Large intestine (tissue), 3 donors: ENCODE data around the gene ZNF710. TPM values are rescaled to one million over a fixed set of nuclear protein-coding genes. Genes with fewer than 3 reads are reported as not detected.

Experiments used
- DNase-seq, 2 donors: peaks; one replicate each; pipeline versions ENCODE4 v3.0.0 to v3.0.0-alpha.2; 2013
- H3K27ac ChIP-seq: one replicate; pipeline ENCODE4 v1.5.1; 2013; ENCODE audit warnings: low read length
- H3K27me3 ChIP-seq: 2 replicates; pipeline ENCODE4 v1.6.1; 2013; ENCODE audit warnings: low read length; ENCODE audit not compliant: control insufficient read depth, insufficient read depth
- H3K36me3 ChIP-seq: 2 replicates; pipeline ENCODE4 v1.6.1; 2013; ENCODE audit warnings: low read length; ENCODE audit not compliant: control insufficient read depth, insufficient read depth
- H3K4me1 ChIP-seq: one replicate; pipeline ENCODE4 v1.6.1; 2013; ENCODE audit warnings: low read length; ENCODE audit not compliant: control insufficient read depth, insufficient read depth
- H3K4me3 ChIP-seq: one replicate; pipeline ENCODE4 v1.5.1; 2013; ENCODE audit warnings: low read length
- H3K9me3 ChIP-seq: one replicate; pipeline ENCODE4 v1.6.1; 2013; ENCODE audit warnings: mild to moderate bottlenecking, low read depth, low read length, moderate library complexity; ENCODE audit not compliant: control insufficient read depth
- WGBS: methylation state at CpG from one replicate; pipeline ENCODE4 v1.1.5; 2013; ENCODE audit warnings: low lambda C conversion rate; ENCODE audit not compliant: insufficient coverage; 5-methylcytosine and 5-hydroxymethylcytosine counted together
- polyA plus RNA-seq: library from polyadenylated mRNA; unstranded; fragments of 120-200 nt; gene quantifications from one replicate; pipeline ENCODE4 v1.2.1, GENCODE V29; 2013

ZNF710 gene
- polyA plus RNA-seq, 1 donor, result 22.6 TPM

DNA sequence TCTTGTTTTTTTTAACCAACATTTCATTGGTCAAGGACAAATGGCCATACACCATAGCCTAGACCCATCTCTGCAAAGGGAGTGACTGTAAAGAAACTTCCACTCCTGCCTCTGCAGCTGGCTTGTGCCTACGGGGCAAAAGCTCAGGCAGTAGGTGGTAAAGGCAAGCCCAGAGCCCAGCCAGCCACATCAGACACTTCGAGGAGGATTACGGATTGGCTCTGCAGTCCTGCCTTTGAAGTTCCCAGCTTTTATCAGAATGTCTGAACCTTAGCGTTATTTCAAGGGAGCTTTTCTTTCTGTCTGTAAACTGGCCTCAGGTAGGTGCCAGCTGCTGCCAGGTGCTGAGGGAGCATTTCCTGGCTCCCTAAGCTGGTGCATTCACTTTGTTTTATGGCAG, 15.6 kb downstream of the ZNF710 start:
- Histone ChIP-seq H3K36me3 (peaks cover 2% of the 10 kb centered on the region), H3K4me3 (no peak overlapping the region), H3K27ac (no peak overlapping the region), H3K27me3 (no peaks in the 10 kb centered on the region), H3K4me1 (peaks cover 35% of the 10 kb centered on the region), H3K9me3 (peaks cover 4% of the 10 kb centered on the region)
- DNase-seq, result peak in 1 of 2 donors; percentile 50
- WGBS, result no CpG with 5 or more reads among the region's 4 CpGs

GRCh38 chr15:90018216-90018831, 17.2 kb downstream of the ZNF710 start:
- H3K27ac ChIP-seq, result peak overlapping the region; percentile 45
- no peak overlapping the region for H3K4me3 ChIP-seq
- no peaks in the 10 kb centered on the region for H3K9me3 ChIP-seq
- H3K27me3 ChIP-seq, result no peaks in the 10 kb centered on the region
- H3K36me3 ChIP-seq, result peaks cover 4% of the 10 kb centered on the region
- DNase-seq, result no peak
- H3K4me1 ChIP-seq, result peaks cover 35% of the 10 kb centered on the region
- no CpG with 5 or more reads among the region's 17 CpGs for WGBS

DNA sequence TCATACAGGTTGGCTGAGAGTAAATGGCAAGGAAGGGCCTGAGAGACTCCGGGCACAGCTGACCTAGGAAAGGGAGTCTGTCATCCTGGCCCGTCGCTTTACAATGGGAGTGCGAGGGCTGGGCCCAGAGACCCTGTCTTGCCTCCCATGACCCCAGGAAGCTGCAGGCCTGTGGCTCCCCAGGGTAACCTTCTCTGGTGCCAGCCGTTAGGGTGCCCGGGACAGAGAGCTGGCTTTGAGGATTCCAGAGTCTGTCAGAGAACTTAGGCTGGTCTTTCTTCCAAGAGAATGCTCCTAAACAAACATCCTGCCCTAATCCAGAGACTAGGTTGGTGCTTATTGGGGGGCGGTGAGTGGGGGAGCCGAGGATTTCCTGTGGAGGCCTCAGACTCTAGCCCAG, 18.5 kb downstream of the ZNF710 start:
- DNase-seq, result no peak
- WGBS, result no CpG with 5 or more reads among the region's 8 CpGs
- H3K4me1 ChIP-seq, result peaks cover 27% of the 10 kb centered on the region

GRCh38 chr15:90020021-90020735, 19.1 kb downstream of the ZNF710 start:
- Histone ChIP-seq H3K9me3 (no peaks in the 10 kb centered on the region), H3K36me3 (peaks cover 4% of the 10 kb centered on the region), H3K4me3 (no peak overlapping the region), H3K27me3 (no peaks in the 10 kb centered on the region), H3K4me1 (peaks cover 30% of the 10 kb centered on the region), H3K27ac (no peak overlapping the region)
- DNase-seq, result no peak
- WGBS, result 93% methylated on average over 4 of the region's 18 CpGs

More for the DNA sequence above, 18.5 kb downstream of the ZNF710 start:
- H3K27ac ChIP-seq, result peak overlapping the region; percentile 10
- H3K27me3 ChIP-seq, result no peaks in the 10 kb centered on the region
- no peak overlapping the region for H3K4me3 ChIP-seq
- H3K36me3 ChIP-seq, result peaks cover 4% of the 10 kb centered on the region
- H3K9me3 ChIP-seq, result no peaks in the 10 kb centered on the region

DNA sequence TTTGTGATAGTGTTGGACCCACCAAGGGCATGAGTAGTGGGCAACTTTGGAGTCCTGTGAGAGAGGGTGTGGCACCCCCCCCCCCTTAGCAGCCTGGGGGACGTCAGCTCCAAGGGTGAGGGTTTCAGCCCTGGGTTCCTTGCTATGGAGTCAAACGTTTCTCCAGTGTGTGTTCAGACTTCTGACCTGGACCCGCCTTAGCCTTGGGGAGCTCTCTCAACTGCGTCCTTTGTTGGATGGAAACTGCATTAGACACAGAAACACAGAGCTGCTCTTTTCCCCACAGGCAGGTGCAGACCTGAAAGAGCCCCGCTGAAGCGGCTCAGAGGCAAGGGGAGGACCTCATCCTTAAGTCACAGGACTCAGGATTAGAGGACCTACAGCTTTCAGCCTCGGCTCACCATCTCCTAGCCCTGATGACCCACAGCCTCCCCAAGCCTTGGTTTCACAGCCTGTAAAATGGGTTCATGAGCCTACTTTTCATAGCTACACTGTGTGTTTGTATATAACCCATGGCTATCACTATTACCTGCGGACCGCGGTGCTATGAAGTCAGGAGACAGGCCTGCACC, 19.9 kb downstream of the ZNF710 start:
- Histone ChIP-seq H3K4me3 (no peak overlapping the region), H3K9me3 (no peaks in the 10 kb centered on the region), H3K4me1 (peaks cover 31% of the 10 kb centered on the region), H3K36me3 (peaks cover 4% of the 10 kb centered on the region), H3K27me3 (no peaks in the 10 kb centered on the region), H3K27ac (no peak overlapping the region)
- peak in 1 of 2 donors; percentile 66 for DNase-seq
- WGBS, result 100% methylated on average over 1 of the region's 10 CpGs

DNA sequence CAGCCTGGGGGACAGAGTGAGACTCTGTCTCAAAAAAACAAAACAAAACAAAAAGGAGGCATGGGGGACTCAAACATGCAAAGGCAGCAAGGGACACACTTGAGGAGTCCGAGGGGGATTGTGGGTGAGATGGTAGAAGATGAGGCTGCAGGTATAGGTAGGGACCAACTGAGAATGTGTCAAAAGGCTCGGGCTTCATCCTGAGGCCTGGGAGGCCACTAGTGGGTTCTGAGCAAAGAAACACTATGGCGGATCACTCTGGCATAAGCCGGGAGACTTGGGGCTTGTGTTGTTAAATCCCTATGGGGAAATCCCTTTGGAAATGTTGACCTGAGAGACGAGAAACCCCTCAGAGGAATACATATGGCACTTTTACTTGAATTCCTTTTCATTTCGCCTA, 21.2 kb downstream of the ZNF710 start:
- H3K9me3 ChIP-seq, result no peaks in the 10 kb centered on the region
- peaks cover 4% of the 10 kb centered on the region for H3K36me3 ChIP-seq
- H3K4me1 ChIP-seq, result peaks cover 31% of the 10 kb centered on the region
- 78% methylated on average over 1 of the region's 6 CpGs for WGBS
- no peak overlapping the region for H3K27ac ChIP-seq
- no peak overlapping the region for H3K4me3 ChIP-seq
- no peaks in the 10 kb centered on the region for H3K27me3 ChIP-seq
- DNase-seq, result no peak

GRCh38 chr15:90022905-90023700, 22.0 kb downstream of the ZNF710 start:
- Histone ChIP-seq H3K36me3 (peaks cover 4% of the 10 kb centered on the region), H3K9me3 (no peaks in the 10 kb centered on the region), H3K27ac (no peak overlapping the region), H3K4me3 (no peak overlapping the region), H3K4me1 (peaks cover 28% of the 10 kb centered on the region), H3K27me3 (no peaks in the 10 kb centered on the region)
- DNase-seq, result no peak
- 71% methylated on average over 1 of the region's 6 CpGs for WGBS

DNA sequence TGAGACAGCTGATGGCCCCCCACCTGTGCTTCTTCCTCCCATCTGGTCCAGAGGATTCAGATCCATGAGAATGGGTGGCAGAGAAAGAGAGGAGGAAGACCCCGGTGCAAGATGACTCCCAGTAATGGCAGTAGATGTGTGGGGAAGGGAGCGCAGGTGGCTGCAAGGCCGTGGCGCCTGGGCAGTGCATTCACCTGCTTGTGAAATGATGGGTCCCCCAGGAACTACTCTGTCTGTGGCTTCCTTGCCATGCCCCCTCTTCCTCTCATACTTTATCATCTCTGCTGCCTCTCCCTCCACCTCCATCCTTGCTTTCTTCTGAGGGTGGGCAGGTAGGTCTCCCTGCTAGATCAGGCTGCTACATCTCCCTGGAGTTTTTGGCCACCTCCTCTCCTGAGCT, 23.3 kb downstream of the ZNF710 start:
- H3K27ac ChIP-seq, result no peak overlapping the region
- no peaks in the 10 kb centered on the region for H3K27me3 ChIP-seq
- no CpG with 5 or more reads among the region's 4 CpGs for WGBS
- DNase-seq, result no peak
- H3K36me3 ChIP-seq, result peaks cover 4% of the 10 kb centered on the region
- no peaks in the 10 kb centered on the region for H3K9me3 ChIP-seq
- no peak overlapping the region for H3K4me3 ChIP-seq
- H3K4me1 ChIP-seq, result peaks cover 29% of the 10 kb centered on the region

- no CpG with 5 or more reads among the region's 2 CpGs for WGBS
- no peaks in the 10 kb centered on the region for H3K27me3 ChIP-seq
- H3K4me3 ChIP-seq, result no peak overlapping the region
- no peaks in the 10 kb centered on the region for H3K9me3 ChIP-seq
- peaks cover 29% of the 10 kb centered on the region for H3K4me1 ChIP-seq
- H3K36me3 ChIP-seq, result peaks cover 4% of the 10 kb centered on the region
- no peak overlapping the region for H3K27ac ChIP-seq
- DNase-seq, result no peak
Observed at GRCh38 chr15:90025489-90026033, 24.4 kb downstream of the ZNF710 start.

DNA sequence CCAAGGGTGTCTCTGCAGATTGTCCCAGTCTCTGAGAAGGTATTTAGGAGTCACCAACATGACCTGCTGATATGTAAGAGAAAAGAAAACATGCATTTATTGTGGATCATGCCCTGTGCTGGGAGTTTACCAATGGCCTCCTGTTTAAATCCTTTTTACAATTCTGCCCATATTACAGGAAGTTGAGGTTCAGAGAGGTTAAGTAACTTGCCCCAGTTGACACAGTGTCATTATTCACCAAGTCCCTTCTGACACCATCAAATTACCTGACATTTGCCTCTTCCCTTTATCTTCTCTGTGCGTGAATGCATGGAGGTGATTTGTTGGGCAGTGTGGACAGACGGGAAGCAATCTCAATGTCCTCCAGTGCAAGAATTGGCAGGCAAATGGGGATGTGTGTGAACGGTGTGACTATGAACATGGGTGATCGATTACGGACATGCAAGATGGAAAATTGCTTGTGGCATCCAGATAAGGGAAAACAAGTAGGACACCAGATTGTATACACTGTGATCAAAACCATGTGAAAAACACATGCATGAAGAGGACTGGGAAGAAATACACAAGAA, 27.3 kb downstream of the ZNF710 start:
- Histone ChIP-seq H3K4me3 (no peak overlapping the region), H3K4me1 (peaks cover 34% of the 10 kb centered on the region), H3K9me3 (no peaks in the 10 kb centered on the region), H3K36me3 (no peaks in the 10 kb centered on the region), H3K27ac (peak overlapping the region; percentile 91), H3K27me3 (no peaks in the 10 kb centered on the region)
- DNase-seq, result no peak
- no CpG with 5 or more reads among the region's 5 CpGs for WGBS
